ENCODE data around the gene SMKR1. TPM values are rescaled to one million over a fixed set of nuclear protein-coding genes. Genes with fewer than 3 reads are reported as not detected.

The SMKR1 gene
- polyA plus RNA-seq, 3 donors: not detected

- peaks cover 0 to 2% (median 0%) of the 10 kb centered on the region in 7 donors for H3K9me3 Mint-ChIP-seq
Observed at GRCh38 chr7:129560831-129561230, 58.5 kb downstream of the SMKR1 start.

GRCh38 chr7:129561677-129562359 lies 59.5 kb downstream of the SMKR1 start:
- no peak for TF ChIP-seq CTCF (IDR thresholded peaks at IDR 0.05)
- Mint-ChIP-seq H3K36me3 (no peaks in the 10 kb centered on the region), H3K4me1 (peaks cover 45% of the 10 kb centered on the region), H3K4me3 (peak overlapping the region in 1 of 2 donors; percentile 42), H3K27me3 (ENCODE audit: low read depth in 3 of 3) (peaks cover 0 to 4% (median 0%) of the 10 kb centered on the region in 3 donors), H3K9me3 (peaks cover 0 to 2% (median 0%) of the 10 kb centered on the region in 7 donors), H3K27ac (peak overlapping the region in 4 of 7 donors; percentile 15 to 76 (median 58))
- no peaks in the 10 kb centered on the region for H3K9me3 ChIP-seq (replicated peaks in 1 of 2; ENCODE audit: control insufficient read depth in 1 of 2, insufficient read depth in 1 of 2, low read length in 2 of 2)
- WGBS (ENCODE audit: insufficient coverage): 100% methylated on average over 1 of the region's 12 CpGs
- DNase-seq: peak; percentile 28 to 61 (median 49)
- peaks cover 35 to 42% of the 10 kb centered on the region in 2 donors for H3K4me1 ChIP-seq (ENCODE audit: control insufficient read depth in 1 of 2, insufficient read depth in 2 of 2, low read length in 2 of 2)
- H4K20me1 ChIP-seq (ENCODE audit: insufficient read depth, low read length): no peaks in the 10 kb centered on the region
- no peak overlapping the region for H3K27ac ChIP-seq (ENCODE audit: low read depth in 1 of 2, low read length in 2 of 2)
- H2AFZ ChIP-seq (ENCODE audit: insufficient read depth, low read depth, low read length, poor library complexity, severe bottlenecking): no peak overlapping the region
- H3K4me3 ChIP-seq (replicated peaks in 1 of 3; ENCODE audit: low read depth in 2 of 3, low read length in 3 of 3): peak overlapping the region in 1 of 3 experiments; percentile 49
- no peaks in the 10 kb centered on the region for H3K36me3 ChIP-seq (replicated peaks in 1 of 2; ENCODE audit: control insufficient read depth in 1 of 2, insufficient read depth in 2 of 2, low read length in 2 of 2)
- intact Hi-C loops (cut with micrococcal nuclease): no loop called here
- H3K79me2 ChIP-seq (ENCODE audit: insufficient read depth, low read length): no peaks in the 10 kb centered on the region
- peak overlapping the region; percentile 41 for H3K4me2 ChIP-seq (replicated peaks; ENCODE audit: extremely low read depth, low read length, poor library complexity, severe bottlenecking)
- H3K27me3 ChIP-seq (ENCODE audit: control insufficient read depth in 2 of 2, insufficient read depth in 2 of 2, low read length in 2 of 2): no peaks in the 10 kb centered on the region
- no peak overlapping the region for H3K9ac ChIP-seq (ENCODE audit: insufficient read depth, low read length, poor library complexity, severe bottlenecking)

More at GRCh38 chr7:129560831-129561230, 58.5 kb downstream of the SMKR1 start:
- Histone ChIP-seq H2AFZ (ENCODE audit: insufficient read depth, low read depth, low read length, poor library complexity, severe bottlenecking) (no peak overlapping the region), H4K20me1 (ENCODE audit: insufficient read depth, low read length) (no peaks in the 10 kb centered on the region), H3K27me3 (ENCODE audit: control insufficient read depth in 2 of 2, insufficient read depth in 2 of 2, low read length in 2 of 2) (no peaks in the 10 kb centered on the region), H3K27ac (ENCODE audit: low read depth in 1 of 2, low read length in 2 of 2) (no peak overlapping the region), H3K4me2 (replicated peaks; ENCODE audit: extremely low read depth, low read length, poor library complexity, severe bottlenecking) (no peak overlapping the region), H3K79me2 (ENCODE audit: insufficient read depth, low read length) (no peaks in the 10 kb centered on the region), H3K4me1 (ENCODE audit: control insufficient read depth in 1 of 2, insufficient read depth in 2 of 2, low read length in 2 of 2) (peaks cover 25 to 34% of the 10 kb centered on the region in 2 donors), H3K9ac (ENCODE audit: insufficient read depth, low read length, poor library complexity, severe bottlenecking) (no peak overlapping the region), H3K9me3 (replicated peaks in 1 of 2; ENCODE audit: control insufficient read depth in 1 of 2, insufficient read depth in 1 of 2, low read length in 2 of 2) (no peaks in the 10 kb centered on the region), H3K36me3 (replicated peaks in 1 of 2; ENCODE audit: control insufficient read depth in 1 of 2, insufficient read depth in 2 of 2, low read length in 2 of 2) (no peaks in the 10 kb centered on the region), H3K4me3 (replicated peaks in 1 of 3; ENCODE audit: low read depth in 2 of 3, low read length in 3 of 3) (no peak overlapping the region)
- Mint-ChIP-seq H3K27ac (no peak overlapping the region), H3K27me3 (ENCODE audit: low read depth in 3 of 3) (peaks cover 0 to 2% (median 0%) of the 10 kb centered on the region in 3 donors), H3K4me1 (peaks cover 37% of the 10 kb centered on the region), H3K36me3 (no peaks in the 10 kb centered on the region), H3K4me3 (no peak overlapping the region)
- intact Hi-C loops (cut with micrococcal nuclease): no loop called here
- no peak for TF ChIP-seq CTCF (IDR thresholded peaks at IDR 0.05)
- no peak for DNase-seq
- WGBS (ENCODE audit: insufficient coverage): 37% methylated on average over 4 of the region's 5 CpGs

Small RNA genes within 50 kb of the gene (small RNA-seq; reads per million reads assigned to genes)
- gene RNU1-72P (ENCODE audit: insufficient read length, low read depth): not detected
- not detected for gene SNRPGP3 (ENCODE audit: insufficient read length, low read depth)

Other genes with a start within 250 kb of the SMKR1 start
- under 1 TPM in 2 of 3 donors, not detected in 1; 0.11 to 0.12 TPM for gene STRIP2, start 68.1 kb upstream of the SMKR1 start, polyA plus RNA-seq
- 10 to 100 TPM in 1 of 3 donors, 1 to 10 TPM in 2; 5.1 to 14.0 (median 7.7) TPM for gene NRF1, start 109.2 kb downstream of the SMKR1 start, polyA plus RNA-seq